ELR (cell line): ENCODE measurements around the gene PPP1CA.

Source experiments
- DNase-seq: peaks from one replicate; pipeline ENCODE4 v3.0.0-alpha.2; 2015; ENCODE audit warnings: low read depth

Gene PPP1CA

DNA sequence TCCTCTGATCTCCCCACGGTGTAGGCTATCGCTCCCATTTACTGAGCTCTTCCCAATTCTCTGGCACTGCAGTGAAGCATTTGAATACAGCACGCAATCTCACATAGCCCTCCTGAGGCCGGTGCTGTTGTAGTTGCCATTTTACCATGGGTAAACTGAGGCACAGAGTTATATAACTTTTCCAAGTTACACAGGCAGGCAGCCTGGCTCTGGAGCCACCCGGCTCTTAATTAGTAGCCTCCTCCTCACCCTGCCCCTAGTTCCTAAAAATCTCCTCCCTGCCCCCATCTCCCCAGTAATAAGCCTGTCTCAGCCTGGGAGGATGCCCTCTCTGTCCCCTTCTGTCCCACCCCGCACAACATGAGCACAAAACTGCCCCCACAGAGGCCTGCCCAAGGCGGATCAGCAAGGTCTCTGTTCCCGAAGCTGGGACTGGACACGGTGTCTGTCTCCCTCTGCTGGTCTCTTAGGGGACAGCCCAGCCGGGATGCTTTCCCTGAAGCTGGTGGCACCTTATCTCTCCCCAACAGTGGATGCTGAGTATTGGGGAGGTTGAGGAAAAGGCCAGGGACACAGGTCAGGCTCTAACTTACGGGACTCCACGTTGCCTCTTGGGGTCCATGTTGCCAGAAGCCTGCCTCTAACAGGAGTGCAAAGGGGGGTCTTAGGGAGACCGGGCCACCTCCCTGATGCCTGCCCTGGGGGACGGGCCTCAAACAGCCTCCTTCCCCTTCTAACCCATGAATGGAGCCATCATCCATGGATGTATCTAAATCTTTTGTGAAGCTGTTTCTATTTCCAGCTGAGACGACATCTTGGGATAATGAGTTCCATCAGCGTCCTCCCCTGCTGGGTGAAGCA, 19.2 kb downstream of the PPP1CA start:
- DNase-seq, result peak; percentile 81

- DNase-seq, result no peak
Observed at GRCh38 chr11:67381244-67381972, 20.2 kb downstream of the PPP1CA start.

GRCh38 chr11:67379061-67380058, 22.3 kb downstream of the PPP1CA start:
- DNase-seq, result peak; percentile 84

- no peak for DNase-seq
Observed at GRCh38 chr11:67378544-67378943, 23.1 kb downstream of the PPP1CA start.

- no peak for DNase-seq
Observed at GRCh38 chr11:67376873-67377808, 24.5 kb downstream of the PPP1CA start.

GRCh38 chr11:67376063-67376820, 25.4 kb downstream of the PPP1CA start:
- DNase-seq, result no peak

- no peak for DNase-seq
Observed at GRCh38 chr11:67375320-67376055, 26.2 kb downstream of the PPP1CA start.

GRCh38 chr11:67374571-67375281, 26.9 kb downstream of the PPP1CA start:
- DNase-seq, result peak; percentile 37

- peak; percentile 99 for DNase-seq
Observed at GRCh38 chr11:67373648-67374570, 27.7 kb downstream of the PPP1CA start.

DNA sequence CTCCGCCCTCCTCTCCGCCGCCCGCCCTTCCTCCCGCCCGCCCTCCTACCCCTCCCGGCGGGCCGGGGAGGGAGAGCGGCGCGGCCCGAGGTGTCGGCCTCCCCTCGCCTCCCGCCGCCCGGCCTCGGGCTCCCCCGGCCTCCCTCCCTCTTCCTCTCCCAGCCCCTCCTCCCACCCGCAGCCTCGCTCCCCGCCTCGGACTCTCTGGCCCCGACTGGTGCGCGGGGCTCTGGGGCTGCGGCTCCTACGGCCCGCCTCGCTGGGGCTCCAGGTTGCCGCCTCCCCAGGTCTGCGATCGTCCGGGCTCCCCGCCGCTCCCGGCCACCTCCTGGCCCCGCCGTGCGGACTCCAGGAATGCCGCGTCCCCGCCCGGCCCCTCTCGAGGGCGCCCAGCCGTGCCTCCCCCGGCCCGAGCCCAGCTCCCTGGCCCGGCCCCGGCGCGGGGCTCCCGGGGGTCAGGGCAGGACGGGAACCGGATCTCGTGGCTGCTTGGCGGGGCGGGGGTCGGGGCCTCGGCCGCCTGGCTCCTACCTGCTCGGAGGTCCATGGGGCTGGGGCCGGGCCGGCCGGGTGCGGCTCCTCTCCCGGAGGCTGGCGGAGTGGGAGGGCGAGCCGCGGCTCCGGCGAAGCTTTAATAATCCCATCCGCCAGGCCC, 28.5 kb downstream of the PPP1CA start, which contains the start of gene CLCF1:
CLCF1 (minus strand) TSS at position 606 of the 655 bp plus-strand sequence; CDS start at position 547, 59 bp downstream.
- DNase-seq, result peak; percentile 66

- DNase-seq, result no peak
Observed at GRCh38 chr11:67372321-67372992, 29.2 kb downstream of the PPP1CA start.

DNA sequence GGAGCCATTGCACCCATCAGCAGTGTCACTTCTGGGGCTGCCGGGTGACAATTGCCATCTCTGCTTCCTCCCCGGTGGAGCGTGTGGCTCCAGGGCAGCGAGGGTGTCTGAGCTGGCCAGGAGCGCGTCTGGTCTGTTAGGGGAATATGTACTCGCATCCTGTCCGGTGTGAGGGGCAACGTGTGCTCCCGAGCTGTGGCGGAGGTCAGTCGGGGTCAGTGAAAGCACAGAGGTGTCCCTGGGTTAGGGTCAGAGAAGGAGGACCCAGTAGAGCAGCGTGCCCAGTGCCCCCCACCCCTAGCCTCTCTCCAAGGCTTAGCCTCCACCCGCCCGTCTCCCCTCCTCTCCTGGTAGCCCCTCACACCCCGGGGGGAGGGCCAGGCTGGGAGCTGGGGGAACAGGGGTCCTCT, 29.7 kb downstream of the PPP1CA start:
- DNase-seq, result no peak

GRCh38 chr11:67371189-67371910, 30.3 kb downstream of the PPP1CA start:
- peak; percentile 77 for DNase-seq

- DNase-seq, result peak; percentile 68
Observed at GRCh38 chr11:67370351-67371076, 31.1 kb downstream of the PPP1CA start.

- DNase-seq, result no peak
Observed at GRCh38 chr11:67369801-67370284, 31.8 kb downstream of the PPP1CA start.
